T-helper 22 cell (primary cell): ENCODE data around the gene HS3ST5.
"Not testable (repeated sequence)": the region's sequence is repeated elsewhere in the genome, so short reads cannot be mapped to it uniquely, and the experiment has no call there.

Experiments
- DNase-seq: peaks from one replicate; pipeline ENCODE4 v3.0.0-alpha.2; 2020; ENCODE audit warnings: low read depth

Gene HS3ST5

DNA sequence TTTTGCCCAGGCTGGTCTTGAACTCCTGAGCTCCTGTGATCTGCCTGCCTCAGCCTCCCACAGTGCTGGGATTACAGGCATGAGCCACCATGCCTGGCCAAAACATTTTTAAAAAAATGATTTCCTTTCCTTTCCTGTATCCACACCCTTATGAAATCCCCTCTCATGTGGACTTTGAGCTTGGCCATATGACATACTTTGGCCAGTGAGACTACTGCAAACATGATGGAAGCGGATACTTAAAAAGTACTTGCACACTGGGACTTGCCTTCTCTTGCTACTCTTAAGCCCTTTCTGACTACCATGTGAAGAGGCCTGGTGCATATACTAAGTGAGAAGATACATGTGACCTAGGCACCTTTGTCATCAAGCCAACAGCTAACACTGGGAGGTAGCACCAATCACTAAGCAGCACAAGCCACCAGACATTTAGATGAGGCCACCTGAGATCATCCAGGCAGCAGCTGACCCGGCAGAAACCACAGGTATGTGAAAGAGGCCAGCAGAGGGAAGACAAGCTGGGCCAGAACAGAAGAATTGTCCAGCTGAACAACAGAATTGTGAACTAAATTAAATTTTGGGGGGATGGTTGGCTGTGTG, 293.4 kb downstream of the HS3ST5 start:
- DNase-seq: no peak

DNA sequence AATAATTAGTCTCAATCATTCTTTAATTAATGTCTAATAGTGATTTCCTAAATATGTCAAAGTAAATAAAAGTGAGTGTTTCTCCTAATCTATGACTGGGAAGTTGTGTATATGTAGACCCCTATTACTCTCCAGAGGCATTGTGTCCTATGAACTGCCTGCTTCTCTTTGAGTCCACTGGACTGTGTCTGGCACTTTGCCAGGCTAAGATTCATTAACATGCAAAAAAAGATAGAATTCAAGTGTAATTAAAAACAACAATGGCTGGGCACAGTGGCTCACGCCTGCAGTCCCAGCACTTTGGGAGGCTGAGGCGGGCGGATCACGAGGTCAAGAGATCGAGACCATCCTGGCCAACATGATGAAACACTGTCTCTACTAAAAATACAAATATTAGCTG, 298.3 kb downstream of the HS3ST5 start:
- not testable (repeated sequence) for DNase-seq

DNA sequence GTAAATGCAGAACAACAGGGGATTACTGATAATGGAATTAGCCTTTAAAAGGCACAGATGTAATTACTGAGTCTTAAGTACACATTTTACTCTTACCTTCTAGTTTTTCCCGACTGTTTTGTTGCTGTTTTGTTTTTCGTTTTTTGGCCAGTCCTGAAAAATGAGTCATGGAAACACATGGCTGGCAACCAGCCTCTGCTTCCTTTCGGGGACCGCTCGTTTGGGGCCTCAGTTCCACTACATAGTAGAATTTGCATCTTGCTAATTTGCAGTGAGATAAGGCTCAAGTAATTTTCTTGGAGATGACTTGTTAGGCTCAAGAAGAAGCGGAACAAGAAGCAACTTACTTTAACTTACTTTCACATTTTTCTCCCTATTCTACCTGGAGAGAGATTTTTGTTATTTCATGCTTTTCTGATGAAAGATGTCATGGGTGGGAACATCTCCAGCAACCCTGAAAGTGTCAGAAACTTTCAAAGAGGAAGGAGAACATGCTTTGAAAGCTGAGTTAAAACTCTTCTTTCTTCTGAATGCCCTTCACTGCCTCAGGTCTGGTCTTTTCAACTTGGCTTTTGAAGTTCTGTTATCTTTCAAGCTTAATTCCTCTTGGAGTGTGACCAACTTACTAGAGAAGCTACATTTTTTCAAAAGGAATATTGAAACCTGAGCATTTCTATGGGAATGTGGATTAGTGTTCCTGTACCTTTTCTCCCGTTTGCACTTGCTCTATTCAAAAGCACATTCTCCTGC, 300.4 kb downstream of the HS3ST5 start:
- DNase-seq: no peak

DNA sequence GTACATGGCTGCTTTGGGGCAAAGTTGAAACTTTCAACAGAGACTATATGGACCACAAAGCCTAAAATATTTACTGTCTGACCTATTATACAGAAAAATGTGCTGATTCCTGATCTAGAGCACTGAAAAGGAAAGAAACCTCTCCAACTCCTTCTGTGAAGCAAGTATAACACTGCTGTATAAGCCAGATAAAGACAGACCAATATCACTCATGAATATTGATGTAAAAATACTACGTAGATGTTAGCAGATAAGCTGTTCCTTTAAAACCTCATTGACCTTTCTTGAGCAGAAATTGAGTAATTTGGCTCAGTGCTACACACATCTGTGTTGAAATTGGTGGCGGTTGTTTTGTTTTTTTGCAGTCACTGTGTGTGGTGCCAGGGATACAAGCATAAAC, 302.0 kb downstream of the HS3ST5 start:
- no peak for DNase-seq

DNA sequence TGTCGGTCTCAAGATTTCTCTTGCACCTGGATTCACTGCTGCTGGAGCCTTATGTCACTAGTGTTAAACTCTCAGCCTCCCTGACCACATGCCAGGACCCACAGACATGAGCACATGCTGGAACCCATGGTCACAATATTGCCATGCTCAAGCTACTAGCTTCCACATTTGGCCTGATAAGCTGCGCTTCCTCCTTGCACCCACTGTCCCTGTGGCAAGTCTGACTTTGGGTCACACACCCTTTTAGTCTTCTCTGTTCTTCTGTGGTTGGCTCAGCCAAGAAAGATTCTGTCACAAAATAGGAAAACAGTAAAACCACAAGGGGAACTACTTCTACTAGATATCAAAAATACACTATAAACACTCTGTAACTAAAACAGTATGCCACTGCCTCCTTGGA, 303.0 kb downstream of the HS3ST5 start:
- no peak for DNase-seq

DNA sequence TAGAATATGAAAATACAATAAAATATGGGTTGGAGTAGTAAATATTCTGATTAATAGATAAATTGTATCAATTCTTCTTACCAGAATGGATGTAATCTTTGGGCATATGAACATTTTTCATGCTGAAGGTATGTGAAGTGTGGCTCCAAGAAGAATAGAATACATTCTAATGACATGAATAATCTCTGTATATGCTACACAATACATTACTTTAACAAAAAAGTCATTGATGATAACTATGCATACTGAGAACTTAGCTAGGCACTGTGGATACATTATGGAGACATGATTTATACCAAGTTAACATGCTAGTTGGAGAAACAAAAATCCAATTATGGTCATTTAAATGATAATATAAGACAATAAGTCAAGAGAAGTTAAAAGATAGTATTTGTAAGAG, 309.2 kb downstream of the HS3ST5 start:
- DNase-seq: no peak

DNA sequence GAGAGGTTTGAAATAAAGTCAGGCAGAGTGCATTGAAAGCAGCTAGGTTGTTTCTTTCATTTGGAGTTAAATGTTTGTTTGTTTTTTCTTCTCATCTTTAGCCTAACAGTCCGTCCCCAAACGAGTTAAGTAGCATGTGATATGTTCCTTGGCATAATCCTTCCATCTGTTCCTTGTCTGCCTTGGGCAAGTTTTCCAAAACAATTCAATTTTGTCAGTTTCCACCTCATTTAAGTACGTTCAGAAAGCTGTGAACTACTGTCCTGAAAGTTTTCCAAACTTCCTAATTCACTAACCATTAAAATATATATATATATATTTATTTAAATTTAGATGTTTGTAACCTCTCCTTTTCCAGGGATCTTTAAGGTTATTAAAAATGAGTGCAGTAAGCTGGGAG, 310.1 kb downstream of the HS3ST5 start:
- DNase-seq: no peak

DNA sequence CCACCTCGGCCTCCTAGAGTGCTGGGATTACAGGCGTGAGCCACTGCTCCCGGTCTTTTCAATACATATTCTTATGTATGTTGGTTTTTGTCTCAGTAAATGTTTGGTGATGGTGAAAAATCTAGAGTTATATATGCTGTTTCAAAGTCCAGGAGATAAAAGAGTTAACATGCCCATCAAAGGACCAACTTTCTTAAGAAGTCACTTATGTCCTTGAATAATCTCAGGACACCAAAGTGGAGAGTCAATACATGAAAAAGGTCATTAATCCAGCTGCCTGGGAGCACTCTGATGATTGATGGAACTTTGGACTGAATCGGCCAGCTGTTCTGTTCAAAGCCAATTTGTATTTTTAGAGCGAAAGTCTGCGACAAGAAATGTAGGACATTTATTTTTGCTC, 312.1 kb downstream of the HS3ST5 start:
- no peak for DNase-seq

DNA sequence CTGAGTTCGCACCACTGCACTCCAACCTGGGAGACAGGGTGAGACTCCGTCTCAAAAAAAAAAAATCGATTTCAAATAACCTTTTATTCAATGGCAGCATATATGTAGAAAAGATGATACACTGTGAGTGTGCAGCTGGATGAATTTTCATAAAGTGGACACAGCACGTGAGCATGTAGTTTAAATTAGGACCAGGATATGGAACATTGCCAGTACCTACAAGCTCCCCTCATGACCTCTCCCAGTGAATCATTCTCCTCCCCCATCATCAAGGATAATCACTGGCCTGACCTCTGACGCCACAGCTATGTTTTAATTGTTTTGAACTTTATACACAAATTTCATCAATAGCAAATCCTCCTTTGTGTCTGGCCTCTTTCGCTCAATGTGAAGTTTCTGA, 318.1 kb downstream of the HS3ST5 start:
- no peak for DNase-seq

DNA sequence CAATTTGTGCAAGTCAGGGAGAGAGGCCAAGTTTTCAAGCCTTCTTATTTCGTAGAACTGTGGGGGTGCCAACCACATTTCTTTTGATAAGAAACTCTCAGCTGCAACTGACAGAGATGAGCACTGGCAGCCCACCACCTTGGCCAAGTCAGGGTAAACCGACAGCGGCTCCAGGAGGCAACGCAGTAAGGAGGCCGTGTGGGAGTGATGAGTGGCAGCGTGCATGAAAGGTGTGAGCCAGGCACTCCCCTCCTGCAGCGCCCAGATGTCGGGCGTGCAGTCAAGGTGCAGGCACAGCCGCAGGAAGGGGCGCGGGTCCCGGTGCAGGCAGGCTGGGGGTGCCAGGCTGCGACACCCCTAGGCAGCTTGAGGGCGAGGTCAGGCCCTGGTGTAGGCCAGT, 322.6 kb downstream of the HS3ST5 start:
- no peak for DNase-seq

DNA sequence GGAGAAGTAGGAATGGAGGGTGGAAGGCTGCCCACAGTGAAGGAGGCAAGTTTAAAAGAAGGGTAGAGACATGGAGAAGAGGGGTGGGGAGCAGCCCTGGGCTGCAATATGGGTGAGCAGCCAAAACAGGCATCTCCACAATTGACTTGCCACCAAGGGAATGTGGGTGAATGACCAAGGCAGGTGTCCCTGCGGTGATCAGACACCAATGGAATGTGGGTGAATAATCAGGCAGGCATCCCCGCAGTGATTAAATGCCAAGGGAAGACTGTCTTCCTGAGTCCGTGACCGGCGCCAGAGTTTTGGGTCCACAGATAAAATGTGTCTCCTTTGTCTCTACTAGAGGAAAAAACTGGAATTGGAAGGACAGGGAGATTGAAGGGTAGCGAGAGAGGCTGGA, 325.7 kb downstream of the HS3ST5 start:
- DNase-seq: not testable (repeated sequence)

DNA sequence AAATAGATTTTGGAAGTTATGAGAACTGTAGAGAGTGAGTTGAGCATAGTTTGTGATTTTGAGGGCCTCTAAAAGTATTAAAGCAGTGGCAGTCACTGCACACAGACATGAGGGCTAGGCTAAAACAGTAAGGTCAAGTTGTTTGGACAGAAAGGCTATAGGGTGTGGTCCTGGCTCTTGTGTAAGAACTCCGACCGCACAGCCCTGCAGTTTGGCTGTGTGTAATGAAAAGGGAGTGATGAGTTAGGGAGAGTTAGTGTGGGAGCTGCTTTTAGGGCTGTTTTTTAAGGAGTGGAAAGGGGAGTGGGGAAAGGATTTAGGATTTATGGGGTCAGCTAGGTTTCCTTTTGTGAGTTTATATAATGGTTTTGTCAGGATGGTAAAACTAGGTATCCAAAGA, 328.7 kb downstream of the HS3ST5 start:
- not testable (repeated sequence) for DNase-seq

DNA sequence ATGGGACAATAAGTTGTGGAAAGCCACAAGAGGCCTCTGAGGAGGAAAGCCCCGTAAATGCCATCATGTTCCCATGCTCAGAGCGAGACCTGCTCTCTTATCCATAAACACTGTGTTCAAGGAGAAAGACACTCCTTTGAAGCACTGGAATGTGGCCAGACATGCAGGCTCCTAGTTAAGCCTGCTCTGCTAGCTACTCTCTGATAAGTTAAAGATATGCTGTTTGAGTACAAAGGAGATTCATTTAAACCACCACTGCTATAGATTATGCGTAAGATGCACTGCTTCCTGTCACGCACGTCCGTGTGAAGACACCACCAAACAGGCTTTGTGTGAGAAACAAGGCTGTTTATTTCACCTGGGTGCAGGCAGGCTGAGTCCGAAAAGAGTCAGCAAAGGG, 331.3 kb downstream of the HS3ST5 start:
- DNase-seq: not testable (repeated sequence)

DNA sequence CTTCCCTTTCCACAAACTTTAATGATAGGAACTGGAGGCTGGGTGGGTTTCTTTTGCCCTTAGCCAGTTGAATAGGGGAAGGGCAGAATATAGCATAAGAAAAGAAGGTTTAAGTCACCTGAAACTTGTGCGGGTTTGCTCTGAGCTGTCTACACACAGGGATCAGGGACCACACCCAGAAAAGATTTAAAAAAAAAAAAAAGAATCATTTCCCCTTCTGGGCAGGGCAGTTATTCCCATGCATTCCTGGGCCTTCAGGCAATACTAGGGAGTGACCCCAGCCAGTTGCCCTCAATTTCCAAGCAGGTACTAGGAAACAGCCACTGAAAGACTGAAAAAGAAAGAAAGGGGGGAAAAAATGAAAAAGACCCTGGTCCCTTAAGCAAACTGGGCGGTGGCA, 332.3 kb downstream of the HS3ST5 start:
- no peak for DNase-seq

DNA sequence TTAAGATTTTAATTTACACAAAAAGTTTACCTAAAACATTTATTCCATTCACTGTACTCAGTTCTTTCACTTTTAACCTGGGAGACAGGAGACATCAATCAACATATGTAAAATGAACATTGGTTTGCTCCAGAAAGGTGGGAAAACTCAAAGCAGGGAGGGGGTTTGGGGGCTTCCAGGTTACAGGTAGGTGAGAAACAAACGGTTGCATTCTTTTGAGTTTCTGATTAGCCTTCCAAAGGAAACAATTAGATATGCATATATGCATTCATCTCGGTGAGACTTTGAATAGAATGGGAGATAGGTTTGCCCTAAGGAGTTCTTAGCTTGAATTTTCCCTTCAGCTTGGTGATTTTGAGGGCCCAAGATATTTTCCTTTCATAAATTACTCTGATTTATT, 333.6 kb downstream of the HS3ST5 start:
- DNase-seq: no peak

DNA sequence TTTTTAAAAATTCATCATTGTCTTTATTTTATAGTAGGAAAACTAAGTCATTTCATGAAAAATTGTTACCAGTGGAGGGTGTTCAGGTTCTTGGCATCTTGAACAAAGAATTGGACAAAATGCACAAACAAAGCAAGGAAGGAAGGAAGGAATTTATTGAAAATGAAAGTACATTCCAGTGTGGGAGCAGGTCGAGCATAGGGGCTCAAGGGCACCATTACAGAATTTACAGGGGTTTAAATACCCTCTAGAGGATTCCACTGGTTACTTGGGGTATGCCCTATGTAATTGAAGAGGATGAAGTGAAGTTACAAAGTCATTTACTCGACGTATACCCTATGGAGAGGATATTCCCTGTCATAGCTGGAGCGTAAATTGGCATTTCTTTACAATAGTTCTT, 334.5 kb downstream of the HS3ST5 start:
- no peak for DNase-seq

DNA sequence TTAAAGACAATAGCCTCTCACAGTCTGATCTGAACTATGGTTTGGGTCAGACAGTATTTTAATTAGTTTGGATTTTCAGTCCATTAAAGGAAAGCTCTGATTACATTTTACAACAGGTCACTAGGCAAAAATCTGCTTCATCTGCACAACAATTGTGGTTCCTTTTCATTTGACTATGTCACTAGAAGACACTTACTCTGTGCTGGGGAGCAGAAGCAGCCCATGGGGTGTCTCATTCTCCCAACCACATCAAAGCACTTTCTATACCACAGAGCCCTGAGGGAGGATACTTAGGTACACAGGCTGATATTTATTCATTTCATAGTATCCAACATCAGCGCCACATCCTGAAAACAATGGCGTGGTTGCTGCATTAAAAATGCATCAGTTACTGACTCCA, 335.3 kb downstream of the HS3ST5 start:
- DNase-seq: no peak
